NCI-H146 (cell line): ENCODE results near the gene TMEFF2.
"Not testable (repeated sequence)": the region's sequence is repeated elsewhere in the genome, so short reads cannot be mapped to it uniquely, and the experiment has no call there.

Source experiments
- DNase-seq: peaks from one replicate; lab custom pipeline; 2025; lab: John Stamatoyannopoulos, UW

The TMEFF2 gene

GRCh38 chr2:192127434-192127833 lies 67.3 kb downstream of the TMEFF2 start:
- DNase-seq: no peak

DNA sequence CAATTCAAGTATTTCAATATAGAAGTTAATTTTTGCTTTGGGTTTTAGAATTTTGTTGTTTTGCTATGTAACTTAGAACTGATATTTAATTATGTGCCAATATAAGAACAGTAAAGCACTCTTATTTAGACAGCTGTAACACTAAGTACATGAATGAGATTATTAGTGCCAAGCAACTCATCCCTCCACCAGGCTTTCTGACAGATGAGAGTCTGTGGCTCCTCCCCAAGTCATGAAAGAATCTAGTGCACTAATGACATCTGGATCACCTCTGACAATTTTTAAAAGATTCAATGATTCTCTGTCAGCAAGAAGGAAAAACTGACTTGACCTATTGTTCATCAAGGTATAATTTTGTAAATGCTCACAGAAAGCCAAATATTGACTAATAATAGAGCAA lies 67.8 kb downstream of the TMEFF2 start:
- peak; percentile 50 for DNase-seq

DNA sequence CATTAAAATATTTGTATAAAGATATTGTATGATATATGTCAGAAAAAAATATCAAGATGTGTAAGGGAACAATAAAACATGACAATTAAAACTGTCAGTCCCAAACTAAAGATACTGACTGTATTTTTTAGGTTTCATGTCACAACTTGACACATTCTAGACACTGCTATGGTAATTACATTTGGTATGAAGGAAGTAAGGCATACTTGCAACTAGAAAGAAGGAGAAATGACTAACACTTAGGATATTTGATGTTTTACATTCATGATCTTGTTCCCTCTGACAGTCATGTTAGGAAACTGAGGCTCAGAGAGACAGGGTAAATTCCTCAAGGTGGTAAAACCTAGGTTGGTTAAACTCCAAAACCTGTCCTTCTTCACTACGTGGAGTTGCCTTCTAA lies 68.3 kb downstream of the TMEFF2 start:
- DNase-seq: no peak

DNA sequence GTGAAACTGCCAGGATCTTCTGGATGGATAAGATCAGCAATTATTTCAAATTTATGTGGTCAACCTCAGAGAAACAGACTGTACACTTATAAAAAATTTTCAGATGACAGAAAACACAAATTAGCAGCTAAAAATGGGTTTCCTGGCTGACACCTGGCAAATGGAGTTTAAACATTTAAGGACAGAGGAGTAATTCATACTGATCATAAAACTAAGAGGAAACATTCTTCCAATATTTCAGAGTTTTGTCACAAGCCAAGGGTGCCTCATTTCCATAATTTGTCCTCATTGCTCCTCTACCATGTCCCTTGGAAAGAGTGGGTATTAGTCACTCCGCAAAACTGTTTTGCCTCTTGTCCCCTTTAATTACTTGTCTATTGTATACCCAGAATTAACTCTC lies 70.2 kb downstream of the TMEFF2 start:
- DNase-seq: no peak

- no peak for DNase-seq
Observed at GRCh38 chr2:192123847-192124246, 70.9 kb downstream of the TMEFF2 start.

- no peak for DNase-seq
Observed at GRCh38 chr2:192122946-192123345, 71.8 kb downstream of the TMEFF2 start.

- DNase-seq: no peak
Observed at GRCh38 chr2:192122141-192122540, 72.6 kb downstream of the TMEFF2 start.

GRCh38 chr2:192119536-192119935 lies 75.2 kb downstream of the TMEFF2 start:
- no peak for DNase-seq

DNA sequence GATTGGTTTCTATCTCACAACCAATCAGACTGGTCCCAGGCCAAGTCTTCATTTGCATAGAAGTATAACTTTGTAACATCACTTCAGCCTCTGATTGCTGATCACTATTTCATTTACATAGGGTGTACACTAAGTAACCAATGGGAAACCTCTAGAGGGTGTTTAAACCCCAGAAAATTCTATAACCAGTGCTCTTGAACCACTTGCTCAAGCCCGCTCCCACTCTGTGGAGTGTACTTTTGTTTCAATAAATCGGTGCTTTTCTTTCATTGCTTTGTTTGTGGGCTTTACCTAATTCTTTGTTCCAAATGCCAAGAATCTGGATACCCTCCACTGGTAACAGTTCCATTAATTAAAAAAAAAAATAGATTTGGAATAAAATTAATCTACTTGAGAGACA lies 77.0 kb downstream of the TMEFF2 start:
- no peak for DNase-seq

DNA sequence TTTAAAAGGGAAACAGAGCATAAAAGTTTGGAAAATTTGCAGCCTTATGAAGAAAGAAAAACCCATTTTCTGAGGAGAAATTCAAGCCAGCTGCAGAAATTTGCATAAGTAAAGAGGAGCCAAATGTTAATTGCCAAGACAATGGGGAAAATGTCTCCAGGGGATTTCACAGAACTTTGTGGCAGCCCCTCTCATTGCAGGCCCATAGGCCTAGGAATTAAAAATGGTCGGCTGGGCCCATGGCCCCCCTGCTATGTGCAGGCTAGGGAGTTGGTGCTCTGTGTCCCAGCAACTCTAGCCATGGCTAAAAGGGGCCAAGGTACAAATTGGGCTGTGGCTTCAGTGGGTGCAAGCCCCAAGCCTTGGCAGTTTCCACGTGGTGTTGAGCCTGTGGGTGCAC lies 83.2 kb downstream of the TMEFF2 start:
- DNase-seq: not testable (repeated sequence)

DNA sequence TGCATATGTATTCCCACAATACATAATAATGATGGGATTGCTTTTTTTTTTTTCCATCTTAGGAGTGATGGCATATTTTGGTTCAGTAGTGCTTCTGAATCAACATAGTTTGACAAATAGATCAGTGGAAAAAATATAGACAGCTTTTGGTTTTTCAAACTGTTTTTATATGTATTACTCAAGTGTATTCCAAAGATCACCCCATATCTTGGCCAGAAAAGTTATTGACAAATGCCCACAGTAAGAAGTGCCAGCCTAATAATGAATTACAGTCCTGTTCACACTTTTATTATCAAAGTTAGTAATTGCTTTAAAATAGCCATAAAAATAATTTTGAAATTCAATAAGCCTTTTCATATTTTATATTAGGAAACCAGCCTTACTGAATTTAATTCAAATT lies 95.0 kb downstream of the TMEFF2 start:
- DNase-seq: no peak

- no peak for DNase-seq
Observed at GRCh38 chr2:192098814-192099491, 95.8 kb downstream of the TMEFF2 start.

DNA sequence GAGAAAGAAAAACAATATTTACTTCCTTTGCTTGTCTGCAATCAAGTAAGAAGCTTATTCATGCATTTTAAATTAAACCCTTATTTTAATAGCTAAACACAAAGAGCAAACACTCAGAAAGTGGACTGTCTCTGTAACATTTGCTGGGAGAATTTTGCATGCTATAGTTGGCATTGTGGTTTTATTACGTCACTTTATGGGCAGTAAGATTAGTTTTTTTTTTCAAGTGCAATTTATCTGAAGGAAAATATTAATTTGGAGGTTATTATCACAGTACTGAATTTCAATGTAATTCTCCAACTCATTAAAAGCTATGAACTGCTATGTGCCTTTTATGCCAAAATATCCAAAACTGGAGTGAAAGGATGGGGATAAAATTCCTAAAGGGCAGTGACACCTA lies 103.3 kb downstream of the TMEFF2 start:
- DNase-seq: no peak

- no peak for DNase-seq
Observed at GRCh38 chr2:192090911-192091310, 103.8 kb downstream of the TMEFF2 start.

GRCh38 chr2:192087398-192087958 lies 107.3 kb downstream of the TMEFF2 start:
- DNase-seq: no peak

GRCh38 chr2:192082121-192082520 lies 112.6 kb downstream of the TMEFF2 start:
- no peak for DNase-seq

DNA sequence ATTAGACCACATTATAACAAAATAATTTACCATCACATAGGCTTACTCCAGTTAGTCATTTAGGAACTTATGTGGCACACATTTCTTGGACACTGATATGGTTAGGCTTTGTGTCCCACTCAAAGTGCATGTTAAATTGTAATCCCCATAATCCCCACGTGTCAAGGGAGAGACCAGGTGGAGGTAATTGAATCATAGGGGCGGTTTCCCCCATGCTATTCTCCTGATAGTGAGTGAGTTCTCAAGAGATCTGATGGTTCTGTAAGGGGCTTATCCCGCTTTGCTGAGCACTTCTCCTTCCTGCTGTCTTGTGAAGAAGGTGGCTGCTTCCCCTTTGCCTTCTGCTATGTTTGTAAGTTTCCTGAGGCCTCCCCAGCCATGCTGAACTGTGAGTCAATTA lies 114.6 kb downstream of the TMEFF2 start:
- not testable (repeated sequence) for DNase-seq

DNA sequence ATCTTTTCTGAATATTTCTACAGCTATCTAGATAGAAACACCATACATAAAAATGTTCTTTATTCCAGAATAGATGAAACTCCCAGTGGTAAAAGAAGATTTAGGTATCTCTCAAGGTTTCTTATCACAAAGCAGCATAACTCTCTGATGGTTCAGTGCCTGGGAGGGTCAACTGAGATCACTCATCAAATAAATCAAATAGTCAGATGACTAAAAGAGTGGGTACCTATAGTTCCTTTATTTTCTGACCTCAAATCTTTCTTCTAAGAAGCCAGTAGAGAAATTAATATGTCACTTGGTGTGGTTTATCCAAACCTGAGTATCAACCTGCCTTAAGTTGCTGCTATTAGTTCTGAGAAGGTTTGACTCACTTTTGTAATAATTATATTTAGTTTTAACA lies 120.9 kb downstream of the TMEFF2 start:
- DNase-seq: no peak

- DNase-seq: no peak
Observed at GRCh38 chr2:192072778-192073177, 122.0 kb downstream of the TMEFF2 start.

- DNase-seq: no peak
Observed at GRCh38 chr2:192072261-192072660, 122.5 kb downstream of the TMEFF2 start.

DNA sequence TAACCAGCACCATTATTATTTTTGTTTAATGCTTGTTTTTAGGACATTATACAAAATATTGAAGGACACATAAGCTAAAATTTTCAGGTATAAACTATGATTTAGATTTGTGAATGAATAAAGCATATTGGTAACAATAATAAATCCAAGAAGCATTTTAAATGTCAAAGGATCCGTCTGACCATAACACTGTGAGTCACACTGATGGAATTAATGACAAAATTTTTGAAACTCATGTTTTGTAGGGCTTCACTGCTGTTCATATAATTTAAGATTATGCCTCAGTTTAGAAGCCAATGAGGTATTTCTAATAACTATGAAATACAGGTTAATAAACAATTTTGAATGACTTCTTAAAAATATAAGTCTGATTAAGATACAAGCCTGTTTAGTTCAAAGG lies 124.6 kb downstream of the TMEFF2 start:
- DNase-seq: no peak

DNA sequence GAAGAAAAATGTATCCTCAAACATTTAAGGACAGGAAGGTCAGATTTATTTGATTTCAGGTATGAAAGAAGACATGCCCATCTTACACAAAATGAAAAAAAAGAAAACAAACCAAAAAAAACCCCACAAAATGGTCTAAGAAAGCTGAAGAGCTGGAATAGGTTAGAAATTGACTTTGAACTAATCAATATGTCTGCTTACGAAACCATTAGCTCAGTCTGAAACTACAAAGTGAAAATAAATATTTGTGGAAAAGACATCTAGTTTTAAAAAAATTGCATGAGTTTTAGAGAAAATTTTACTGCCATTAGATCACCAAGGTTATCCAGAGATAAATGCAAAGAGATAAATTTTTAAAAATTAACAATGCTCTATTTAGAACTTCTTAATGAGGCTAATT lies 125.3 kb downstream of the TMEFF2 start:
- no peak for DNase-seq

DNA sequence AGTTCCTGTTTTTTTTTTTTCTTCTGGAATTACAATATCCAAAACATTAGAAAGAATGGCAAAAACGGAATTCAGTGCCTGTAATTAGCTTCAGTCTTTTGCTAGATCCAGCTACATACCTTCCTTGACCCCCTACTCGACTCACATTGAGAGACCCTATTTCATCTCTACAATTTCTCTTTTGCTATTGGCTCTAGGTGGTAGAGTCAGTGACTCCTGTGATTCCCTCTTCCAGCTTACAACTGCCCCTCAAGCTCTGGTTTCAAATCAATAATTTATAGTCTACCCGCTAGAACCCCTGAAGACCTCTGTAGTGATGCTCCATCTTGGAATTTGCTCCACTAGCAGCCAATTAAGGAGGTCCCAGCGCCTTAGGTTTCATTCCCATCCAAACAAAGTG lies 125.8 kb downstream of the TMEFF2 start:
- no peak for DNase-seq

DNA sequence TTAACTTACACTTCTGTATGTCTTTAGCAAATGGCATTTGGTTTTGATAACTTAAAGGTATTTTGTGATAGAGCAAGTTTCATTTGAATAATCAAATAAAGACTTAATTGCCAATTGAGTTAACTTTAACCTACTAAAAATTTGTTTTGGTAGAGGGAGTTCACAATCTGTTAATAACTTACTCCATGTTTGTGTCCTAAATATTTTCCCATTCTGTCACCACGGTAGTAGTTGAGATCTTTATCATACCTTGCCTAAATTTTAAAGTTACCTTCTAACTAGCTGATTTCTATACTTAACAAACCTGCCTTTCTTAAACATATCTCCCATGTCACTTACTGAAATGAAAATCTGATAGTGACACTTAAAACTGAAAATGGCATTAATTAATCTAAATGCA lies 127.1 kb downstream of the TMEFF2 start:
- no peak for DNase-seq
